IMR-90 (cell line): ENCODE results near the gene PRR19. TPM values are rescaled to one million over a fixed set of nuclear protein-coding genes. Genes with fewer than 3 reads are reported as not detected.

Experiments
- ATAC-seq: fragments of 200-7000 bp; cut with Tn5 transposase; 2 replicates; pipeline ENCODE4 v1.9.1; 2020; ENCODE audit warnings: low read depth, mild to moderate bottlenecking, moderate library complexity
- BruUV-seq: library from RNA; stranded (reverse); fragments of 400-500 nt; replicated peaks from 2 replicates; lab custom pipeline; 2021; lab: Mats Ljungman, UMichigan
- CTCF ChIA-PET: fragments of 300-600 bp; formaldehyde crosslinking; extraction: SDS; loops from one replicate; lab custom pipeline; 2021; ENCODE audit warnings: antibody characterized with exemption; lab: Yijun Ruan, JAX
- POLR2A ChIA-PET: fragments of 300-600 bp; sonication (Branson Sonifier 250); formaldehyde crosslinking; loops from one replicate; lab custom pipeline; 2022; ENCODE audit warnings: antibody characterized with exemption; ENCODE audit not compliant: unreplicated experiment; lab: Charles Lee
- DNase-seq: peaks from one replicate; pipeline ENCODE4 v3.0.0; 2013
- H2AFZ ChIP-seq: replicated peaks from 2 replicates; pipeline ENCODE3; 2013; ENCODE audit warnings: low read length, mild to moderate bottlenecking; ENCODE audit not compliant: poor library complexity
- H2AK5ac ChIP-seq: 2 replicates; pipeline ENCODE4 v1.6.1; 2013; ENCODE audit warnings: low read depth, low read length, inconsistent platforms
- H2AK9ac ChIP-seq: replicated peaks from 2 replicates; pipeline ENCODE3; 2013; ENCODE audit warnings: mild to moderate bottlenecking, low read depth, low read length, moderate library complexity; ENCODE audit not compliant: poor library complexity
- H2BK120ac ChIP-seq: 2 replicates; pipeline ENCODE4 v1.6.1; 2013; ENCODE audit warnings: low read depth, low read length, inconsistent platforms
- H2BK15ac ChIP-seq: 3 replicates; pipeline ENCODE4 v1.6.1; 2013; ENCODE audit warnings: low read depth, low read length, inconsistent platforms
- H2BK20ac ChIP-seq: 2 replicates; pipeline ENCODE4 v1.6.1; 2013; ENCODE audit warnings: low read depth, mild to moderate bottlenecking, inconsistent platforms, low read length, moderate library complexity
- H2BK5ac ChIP-seq: 2 replicates; pipeline ENCODE4 v1.6.1; 2013; ENCODE audit warnings: mild to moderate bottlenecking, low read depth, low read length, inconsistent platforms; ENCODE audit not compliant: poor library complexity, severe bottlenecking
- H3K14ac ChIP-seq: replicated peaks from 2 replicates; pipeline ENCODE4 v1.6.1; 2013; ENCODE audit warnings: low read depth, low read length, inconsistent platforms
- H3K18ac ChIP-seq: 2 replicates; pipeline ENCODE4 v1.6.1; 2013; ENCODE audit warnings: low read depth, low read length, control low read depth
- H3K23ac ChIP-seq: 2 replicates; pipeline ENCODE4 v1.6.1; 2013; ENCODE audit warnings: low read depth, low read length, inconsistent platforms
- H3K27ac ChIP-seq: 2 replicates; pipeline ENCODE4 v1.5.1; 2013; ENCODE audit warnings: mild to moderate bottlenecking, control low read depth, low read length; ENCODE audit not compliant: insufficient read depth
- H3K27me3 ChIP-seq: 2 replicates; pipeline ENCODE4 v1.6.1; 2013; ENCODE audit warnings: low read length; ENCODE audit not compliant: control insufficient read depth, insufficient read depth
- H3K36me3 ChIP-seq: 2 replicates; pipeline ENCODE4 v1.6.1; 2013; ENCODE audit warnings: low read length, mixed read lengths; ENCODE audit not compliant: control insufficient read depth, insufficient read depth
- H3K4ac ChIP-seq: 2 replicates; pipeline ENCODE4 v1.6.1; 2013; ENCODE audit warnings: low read depth, low read length, inconsistent platforms
- H3K4me1 ChIP-seq: 2 replicates; pipeline ENCODE4 v1.6.1; 2013; ENCODE audit warnings: low read length, mixed read lengths; ENCODE audit not compliant: control insufficient read depth, insufficient read depth
- H3K4me2 ChIP-seq: 2 replicates; pipeline ENCODE4 v1.6.1; 2013; ENCODE audit warnings: low read depth, mild to moderate bottlenecking, control low read depth, low read length, moderate library complexity
- H3K4me3 ChIP-seq: 2 replicates; pipeline ENCODE4 v1.5.1; 2013; ENCODE audit warnings: low read depth, mild to moderate bottlenecking, control low read depth, low read length, moderate library complexity; ENCODE audit not compliant: insufficient read depth
- H3K56ac ChIP-seq: 2 replicates; pipeline ENCODE4 v1.6.1; 2013; ENCODE audit warnings: low read length, inconsistent platforms; ENCODE audit not compliant: insufficient read depth; ENCODE audit errors: extremely low read depth
- H3K79me1 ChIP-seq, 2 experiments: 2 replicates each; pipeline ENCODE4 v1.6.1; 2013; ENCODE audit warnings: low read length in 2 of 2, inconsistent platforms in 1 of 2, low read depth in 1 of 2
- H3K9ac ChIP-seq: 2 replicates; pipeline ENCODE4 v1.6.1; 2013; ENCODE audit warnings: low read depth, low read length, control low read depth
- H3K9me1 ChIP-seq: 2 replicates; pipeline ENCODE4 v1.6.1; 2013; ENCODE audit warnings: low read length, inconsistent platforms; ENCODE audit not compliant: insufficient read depth
- H3K9me3 ChIP-seq: 2 replicates; pipeline ENCODE4 v1.6.1; 2013; ENCODE audit warnings: low read length; ENCODE audit not compliant: control insufficient read depth, insufficient read depth
- H4K20me1 ChIP-seq: 2 replicates; pipeline ENCODE4 v1.6.1; 2013; ENCODE audit warnings: low read length, inconsistent platforms; ENCODE audit not compliant: insufficient read depth
- H4K5ac ChIP-seq: 2 replicates; pipeline ENCODE4 v1.6.1; 2013; ENCODE audit warnings: mild to moderate bottlenecking, low read depth, low read length, control low read depth
- H4K8ac ChIP-seq, 2 experiments: 2 replicates each; pipeline ENCODE4 v1.6.1; 2013; ENCODE audit warnings: low read depth in 2 of 2, low read length in 2 of 2, control low read depth in 1 of 2, inconsistent platforms in 1 of 2
- H4K91ac ChIP-seq: 2 replicates; pipeline ENCODE4 v1.6.1; 2013; ENCODE audit warnings: low read depth, low read length, inconsistent platforms; ENCODE audit not compliant: insufficient read depth
- CHD1 ChIP-seq: IDR thresholded peaks from 2 replicates; pipeline ENCODE4 v1.6.1; 2012; ENCODE audit warnings: low read depth, low read length, improper control_type of control experiment
- RAD21 ChIP-seq: IDR thresholded peaks from 2 replicates; pipeline ENCODE4 v1.6.1; 2012; ENCODE audit warnings: low read length, improper control_type of control experiment
- WGBS, 2 experiments: methylation state at CpG; one replicate each; pipeline versions ENCODE4 v1.1.5 to v1.1.7; 2013; ENCODE audit warnings: missing lambda C conversion rate in 2 of 2; ENCODE audit not compliant: insufficient read length in 1 of 2; ENCODE audit errors: extremely low coverage in 2 of 2; 5-methylcytosine and 5-hydroxymethylcytosine counted together
- dilution Hi-C: fragments of 300-500 bp; cut with HindIII; formaldehyde crosslinking; loops from one replicate; pipeline ENCODE4 v1.14.3; 2018; ENCODE audit warnings: low sequenced_read_pairs; ENCODE audit not compliant: unreplicated experiment
- in situ Hi-C: fragments of 300-500 bp; cut with MboI; formaldehyde crosslinking; loops from 3 replicates; pipeline ENCODE4 v1.14.3; 2019; ENCODE audit warnings: low sequenced_read_pairs, inconsistent platforms, mixed read lengths
- intact Hi-C: fragments of 100-400 bp; cut with micrococcal nuclease; formaldehyde crosslinking; loops from 2 replicates; pipeline ENCODE4 v1.10.0; 2022
- polyA plus RNA-seq, 3 experiments: library from polyadenylated mRNA; depleted of rRNA; stranded (reverse); fragments of >200 nt; gene quantifications; 2 replicates each; pipeline ENCODE4 v1.2.3, GENCODE V29; 2012; ENCODE audit warnings: low replicate concordance in 1 of 3
- total RNA-seq: library from RNA; depleted of rRNA; stranded (reverse); fragments of >200 nt; gene quantifications from 2 replicates; pipeline ENCODE4 v1.2.3, GENCODE V29; 2012

The PRR19 gene
- total and polyA plus RNA-seq, 2 of the 4 experiments (the other 2 are of a cell fraction), result 0.36 to 1.6 TPM

- Histone ChIP-seq H2BK15ac (no peak overlapping the region), H3K18ac (no peak overlapping the region), H2BK5ac (no peak overlapping the region), H2AK9ac (no peak overlapping the region), H3K27me3 (no peaks in the 10 kb centered on the region), H3K14ac (no peak overlapping the region), H3K4me2 (no peak overlapping the region), H3K36me3 (peaks cover 26% of the 10 kb centered on the region), H3K9ac (no peak overlapping the region), H4K8ac (no peak overlapping the region), H3K4me3 (no peak overlapping the region), H4K91ac (no peak overlapping the region), H3K79me1 (no peaks in the 10 kb centered on the region), H2BK120ac (no peak overlapping the region), H2BK20ac (no peak overlapping the region), H3K23ac (no peak overlapping the region), H2AFZ (no peak overlapping the region), H3K9me3 (no peaks in the 10 kb centered on the region), H3K9me1 (0 out of 2 replicates have a peak, but pooled peaks cover 4% of the 10 kb centered on the region), H3K4ac (no peak overlapping the region), H3K4me1 (no peaks in the 10 kb centered on the region), H3K27ac (no peak overlapping the region), H3K56ac (no peak overlapping the region), H2AK5ac (no peak overlapping the region), H4K5ac (no peak overlapping the region), H4K20me1 (no peaks in the 10 kb centered on the region)
- in situ Hi-C loops (no loop called here), intact Hi-C loops (no loop called here), dilution Hi-C loops (no loop called here)
- TF ChIP-seq RAD21 (no peak), CHD1 (no peak)
- POLR2A ChIA-PET, result no interaction called here
- CTCF ChIA-PET, result no interaction called here
- WGBS, 2 experiments, result 98% methylated on average over 7 of the region's 21 CpGs; no CpG with 5 or more reads in 1 of the 2 experiments
- DNase-seq, result no peak
- no peak for ATAC-seq
- BruUV-seq, result TSS peak; percentile 55
Measured at GRCh38 chr19:42351079-42351735, 49.3 kb downstream of the PRR19 start.
